RWPE2 (cell line): Measurements from ENCODE around the gene SLIT3.

Experiments
- ATAC-seq: fragments of 200-7000 bp; cut with Tn5 transposase; 3 replicates; pipeline ENCODE4 v1.9.1; 2021; ENCODE audit warnings: low read depth
- DNase-seq: peaks from one replicate; pipeline ENCODE4 v3.0.0-alpha.2; 2020; ENCODE audit warnings: low spot score
- H3K27ac ChIP-seq: fragments of 450-650 bp; 2 replicates; pipeline ENCODE4 v1.5.1; 2017; ENCODE audit warnings: mild to moderate bottlenecking; ENCODE audit not compliant: poor library complexity, severe bottlenecking
- H3K27me3 ChIP-seq: fragments of 250-450 bp; sonication (Bioruptor Pico); 2 replicates; pipeline ENCODE4 v1.5.1; 2021; ENCODE audit warnings: mild to moderate bottlenecking, moderate library complexity; ENCODE audit not compliant: insufficient read depth, poor library complexity, severe bottlenecking
- H3K36me3 ChIP-seq: fragments of 250-450 bp; sonication (Bioruptor Pico); 2 replicates; pipeline ENCODE4 v1.5.1; 2020; ENCODE audit warnings: low read depth, mild to moderate bottlenecking, moderate library complexity
- H3K4me1 ChIP-seq: fragments of 250-450 bp; sonication (Bioruptor Pico); 2 replicates; pipeline ENCODE4 v1.5.1; 2021; ENCODE audit warnings: mild to moderate bottlenecking, moderate library complexity; ENCODE audit not compliant: insufficient read depth, poor library complexity, severe bottlenecking
- H3K4me3 ChIP-seq: fragments of 250-450 bp; sonication (Bioruptor Pico); 2 replicates; pipeline ENCODE4 v1.5.1; 2021; ENCODE audit warnings: mild to moderate bottlenecking, moderate library complexity; ENCODE audit not compliant: severe bottlenecking
- H3K9me3 ChIP-seq: fragments of 250-450 bp; sonication (Bioruptor Pico); 2 replicates; pipeline ENCODE4 v1.5.1; 2021; ENCODE audit warnings: mild to moderate bottlenecking, moderate library complexity; ENCODE audit not compliant: severe bottlenecking
- CTCF ChIP-seq: fragments of 450-650 bp; IDR thresholded peaks from one replicate; pipeline ENCODE4 v1.5.1; 2017; ENCODE audit warnings: mild to moderate bottlenecking, moderate library complexity; ENCODE audit not compliant: poor library complexity, severe bottlenecking

SLIT3 gene

GRCh38 chr5:168777651-168778050 lies 523.3 kb downstream of the SLIT3 start:
- ATAC-seq: no peak
- Histone ChIP-seq H3K4me1 (no peaks in the 10 kb centered on the region), H3K36me3 (no peaks in the 10 kb centered on the region), H3K9me3 (no peaks in the 10 kb centered on the region), H3K4me3 (no peak overlapping the region), H3K27me3 (no peaks in the 10 kb centered on the region), H3K27ac (no peak overlapping the region)
- TF ChIP-seq CTCF: no peak
- no peak for DNase-seq

GRCh38 chr5:168776070-168776469 lies 524.9 kb downstream of the SLIT3 start:
- no peaks in the 10 kb centered on the region for H3K36me3 ChIP-seq
- H3K4me1 ChIP-seq: no peaks in the 10 kb centered on the region
- H3K9me3 ChIP-seq: no peaks in the 10 kb centered on the region
- DNase-seq: no peak
- H3K27ac ChIP-seq: no peak overlapping the region
- no peak for TF ChIP-seq CTCF
- no peak for ATAC-seq
- no peak overlapping the region for H3K4me3 ChIP-seq
- no peaks in the 10 kb centered on the region for H3K27me3 ChIP-seq

GRCh38 chr5:168773226-168773625 lies 527.7 kb downstream of the SLIT3 start:
- no peak for DNase-seq
- no peaks in the 10 kb centered on the region for H3K9me3 ChIP-seq
- H3K4me1 ChIP-seq: no peaks in the 10 kb centered on the region
- H3K27ac ChIP-seq: no peak overlapping the region
- no peaks in the 10 kb centered on the region for H3K27me3 ChIP-seq
- H3K4me3 ChIP-seq: no peak overlapping the region
- H3K36me3 ChIP-seq: no peaks in the 10 kb centered on the region
- no peak for TF ChIP-seq CTCF
- ATAC-seq: no peak

- Histone ChIP-seq H3K27ac (no peak overlapping the region), H3K4me3 (no peak overlapping the region), H3K36me3 (no peaks in the 10 kb centered on the region), H3K4me1 (no peaks in the 10 kb centered on the region), H3K27me3 (no peaks in the 10 kb centered on the region), H3K9me3 (no peaks in the 10 kb centered on the region)
- no peak for ATAC-seq
- no peak for DNase-seq
- TF ChIP-seq CTCF: no peak
Observed at GRCh38 chr5:168772316-168772961, 528.5 kb downstream of the SLIT3 start.

- no peak for DNase-seq
- no peaks in the 10 kb centered on the region for H3K9me3 ChIP-seq
- no peak for TF ChIP-seq CTCF
- no peaks in the 10 kb centered on the region for H3K4me1 ChIP-seq
- H3K27me3 ChIP-seq: no peaks in the 10 kb centered on the region
- H3K27ac ChIP-seq: no peak overlapping the region
- H3K36me3 ChIP-seq: no peaks in the 10 kb centered on the region
- ATAC-seq: no peak
- H3K4me3 ChIP-seq: no peak overlapping the region
Observed at GRCh38 chr5:168771678-168772077, 529.3 kb downstream of the SLIT3 start.
